ENCODE results near the gene PTPRA. TPM values are rescaled to one million over a fixed set of nuclear protein-coding genes. Genes with fewer than 3 reads are reported as not detected.

Gene PTPRA
- total and polyA plus RNA-seq, 2 of the 8 experiments (the other 6 are each of a cell fraction or from before 2014, with no cell fraction given): 47.7 to 51.3 TPM

DNA sequence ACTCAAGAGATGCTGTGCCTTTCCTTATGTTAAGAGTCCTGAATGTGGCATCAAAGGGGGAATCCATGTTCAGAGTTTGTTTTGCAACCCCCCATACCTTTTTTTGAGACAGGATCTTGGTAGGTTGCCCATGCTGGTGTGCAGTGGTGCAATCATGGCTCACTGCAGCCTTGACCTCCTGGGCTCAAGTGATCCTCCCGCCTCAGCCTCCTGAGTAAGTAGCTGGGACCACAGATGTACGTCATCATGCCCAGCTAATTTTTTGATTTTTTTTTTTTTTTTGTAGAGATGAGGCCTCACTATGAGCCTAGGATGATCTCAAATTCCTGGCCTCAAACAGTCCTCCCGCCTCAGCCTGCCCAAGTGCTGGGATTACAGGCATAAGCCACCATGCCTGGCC lies 16.5 kb downstream of the PTPRA start:
- H3K23me2 ChIP-seq (ENCODE audit: low read depth, low read length): peaks cover 2% of the 10 kb centered on the region; the same call in 1 of the 2 replicates
- POLR2A ChIA-PET (ENCODE audit: partially characterized antibody): no interaction called here
- H4K20me1 ChIP-seq (replicated peaks in 1 of 2; ENCODE audit: control insufficient read depth in 1 of 2, insufficient read depth in 2 of 2, low read length in 2 of 2): peaks cover 3 to 5% of the 10 kb centered on the region in 2 experiments

More for the DNA sequence above, 16.5 kb downstream of the PTPRA start:
- H3K56ac ChIP-seq (replicated peaks; ENCODE audit: insufficient read length, low read depth, low read length): no peak overlapping the region
- H3K79me2 ChIP-seq (ENCODE audit: control insufficient read depth in 1 of 2, insufficient read depth in 2 of 2, low read length in 2 of 2): peaks cover 5 to 86% of the 10 kb centered on the region in 2 experiments; a peak in 3 of 4 replicates
- CTCF ChIA-PET (ENCODE audit: partially characterized antibody): interaction anchor here (0.5 to 1.2 kb wide), 2 partner anchors 11 to 17 kb away, joined by 3 to 5 read pairs; no protein-coding TSS in a partner anchor
- H3K18ac ChIP-seq (ENCODE audit: extremely low read depth, low read length): no peak overlapping the region
- WGBS, 2 experiments (ENCODE audit: extremely low coverage in 1 of 2, insufficient coverage in 1 of 2, insufficient read length in 1 of 2, insufficient replicate concordance in 2 of 2, low coverage in 1 of 2, low lambda C conversion rate in 2 of 2, missing lambda C conversion rate in 1 of 2): 87% methylated on average over 3 of the region's 3 CpGs; no CpG with 5 or more reads in 1 of the 2 experiments
- H3K36me3 ChIP-seq (ENCODE audit: control insufficient read depth in 2 of 4, insufficient read depth in 4 of 4, low read length in 3 of 4): no peaks in the 10 kb centered on the region
- no peak overlapping the region for H3K27ac ChIP-seq (ENCODE audit: low read depth, low read length)
- H4K8ac ChIP-seq (ENCODE audit: extremely low read depth, insufficient read depth, low read length): peak overlapping the region; percentile 59; the same call in 1 of the 2 replicates
- H2BK120ac ChIP-seq (replicated peaks; ENCODE audit: low read depth, low read length): no peak overlapping the region
- no peaks in the 10 kb centered on the region for H3K27me3 ChIP-seq (replicated peaks in 1 of 4; ENCODE audit: control insufficient read depth in 3 of 4, extremely low read depth in 1 of 4, insufficient read depth in 3 of 4, low read length in 3 of 4)
- H4K5ac ChIP-seq (ENCODE audit: insufficient read length, low read depth, low read length): no peak overlapping the region
- no peak overlapping the region for H3K14ac ChIP-seq (ENCODE audit: insufficient read length)
- H3K79me1 ChIP-seq (ENCODE audit: low read depth, low read length): peaks cover 10% of the 10 kb centered on the region
- TF ChIP-seq SIX5 (IDR thresholded peaks at IDR 0.05; ENCODE audit: low read depth, low read length) (no peak), BCL11A (IDR thresholded peaks at IDR 0.05; ENCODE audit: low read depth in 2 of 2, low read length in 2 of 2) (no peak), JUN (IDR thresholded peaks at IDR 0.05; ENCODE audit: low read depth, low read length) (no peak), SRF (IDR thresholded peaks at IDR 0.05; ENCODE audit: low read depth, low read length) (no peak), JUND (IDR thresholded peaks at IDR 0.05; ENCODE audit: low read length) (no peak), CTBP2 (IDR thresholded peaks at IDR 0.05; ENCODE audit: borderline replicate concordance, insufficient read depth, insufficient read length, low read length) (no peak)
- TF ChIP-seq, protein P1, sequence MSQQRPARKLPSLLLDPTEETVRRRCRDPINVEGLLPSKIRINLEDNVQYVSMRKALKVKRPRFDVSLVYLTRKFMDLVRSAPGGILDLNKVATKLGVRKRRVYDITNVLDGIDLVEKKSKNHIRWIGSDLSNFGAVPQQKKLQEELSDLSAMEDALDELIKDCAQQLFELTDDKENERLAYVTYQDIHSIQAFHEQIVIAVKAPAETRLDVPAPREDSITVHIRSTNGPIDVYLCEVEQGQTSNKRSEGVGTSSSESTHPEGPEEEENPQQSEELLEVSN (IDR thresholded peaks at IDR 0.05): no peak
- TF ChIP-seq, protein P2, sequence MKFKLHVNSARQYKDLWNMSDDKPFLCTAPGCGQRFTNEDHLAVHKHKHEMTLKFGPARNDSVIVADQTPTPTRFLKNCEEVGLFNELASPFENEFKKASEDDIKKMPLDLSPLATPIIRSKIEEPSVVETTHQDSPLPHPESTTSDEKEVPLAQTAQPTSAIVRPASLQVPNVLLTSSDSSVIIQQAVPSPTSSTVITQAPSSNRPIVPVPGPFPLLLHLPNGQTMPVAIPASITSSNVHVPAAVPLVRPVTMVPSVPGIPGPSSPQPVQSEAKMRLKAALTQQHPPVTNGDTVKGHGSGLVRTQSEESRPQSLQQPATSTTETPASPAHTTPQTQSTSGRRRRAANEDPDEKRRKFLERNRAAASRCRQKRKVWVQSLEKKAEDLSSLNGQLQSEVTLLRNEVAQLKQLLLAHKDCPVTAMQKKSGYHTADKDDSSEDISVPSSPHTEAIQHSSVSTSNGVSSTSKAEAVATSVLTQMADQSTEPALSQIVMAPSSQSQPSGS (IDR thresholded peaks at IDR 0.05; ENCODE audit: low read length): no peak
- no peak for DNase-seq (ENCODE audit: low read depth in 1 of 2, low spot score in 2 of 2)
- no peak overlapping the region for H2BK20ac ChIP-seq (ENCODE audit: low read length)
- H3K4me2 ChIP-seq (ENCODE audit: insufficient read depth in 1 of 2, low read depth in 2 of 2, low read length in 2 of 2): no peak overlapping the region
- no peak for FAIRE-seq
- H2BK15ac ChIP-seq (ENCODE audit: low read length): no peak overlapping the region
- H3K4me1 ChIP-seq (replicated peaks in 1 of 4; ENCODE audit: control insufficient read depth in 3 of 4, insufficient read depth in 4 of 4, low read length in 3 of 4): no peaks in the 10 kb centered on the region
- H3K9me3 ChIP-seq (ENCODE audit: insufficient read depth in 2 of 2, low read depth in 1 of 2, low read length in 1 of 2): no peaks in the 10 kb centered on the region
- no peak overlapping the region for H2BK5ac ChIP-seq (ENCODE audit: low read depth, low read length)
- H2AFZ ChIP-seq (ENCODE audit: low read length): no peak overlapping the region
- H3K4me3 ChIP-seq (ENCODE audit: extremely low read depth in 1 of 4, insufficient read depth in 2 of 4, low read depth in 3 of 4, low read length in 4 of 4): no peak overlapping the region
- no peak overlapping the region for H3K4ac ChIP-seq (replicated peaks; ENCODE audit: insufficient read length, low read depth, low read length)
- no peak overlapping the region for H2BK12ac ChIP-seq (ENCODE audit: low read depth, low read length)
- no peak overlapping the region for H4K91ac ChIP-seq (replicated peaks; ENCODE audit: insufficient read length, low read length)
- H3K9ac ChIP-seq (replicated peaks in 1 of 4; ENCODE audit: extremely low read depth in 1 of 4, low read depth in 3 of 4, low read length in 3 of 4): no peak overlapping the region
- no peak overlapping the region for H3K23ac ChIP-seq (ENCODE audit: insufficient read length)
- no peak overlapping the region for H2AK5ac ChIP-seq (ENCODE audit: low read depth, low read length)
